Gastrocnemius medialis (tissue), 4 donors: ENCODE measurements around the gene ACY1. TPM values are rescaled to one million over a fixed set of nuclear protein-coding genes. Genes with fewer than 3 reads are reported as not detected.

Source experiments
- ATAC-seq, 2 donors: fragments of 150-250 bp; one replicate each; pipeline ENCODE4 v1.9.1; 2016
- DNase-seq, 2 donors: peaks; one replicate each; pipeline ENCODE4 v3.0.0-alpha.2; 2019
- H3K27ac ChIP-seq, 4 donors: fragments of 200-600 bp; sonication (generic); 1 replicate in 1 of 4; 2 replicates in 3 of 4; pipeline ENCODE4 v1.5.1; 2016 to 2018; ENCODE audit warnings: mild to moderate bottlenecking in 2 of 4, moderate library complexity in 1 of 4
- H3K27me3 ChIP-seq, 3 donors: fragments of 200-600 bp; sonication (generic) in 2 of 3; 1 replicate in 1 of 3; 2 replicates in 2 of 3; pipeline versions ENCODE4 v1.5.1 to v1.6.0; 2016 to 2019; ENCODE audit warnings: mild to moderate bottlenecking in 1 of 3, moderate library complexity in 1 of 3
- H3K36me3 ChIP-seq, 2 donors: fragments of 200-600 bp; sonication (generic) in 1 of 2; one replicate each; pipeline ENCODE4 v1.5.1; 2017 to 2018
- H3K4me1 ChIP-seq, 2 donors: fragments of 200-600 bp; sonication (generic) in 1 of 2; one replicate each; pipeline ENCODE4 v1.5.1; 2016 to 2017; ENCODE audit warnings: mild to moderate bottlenecking in 2 of 2
- H3K4me3 ChIP-seq, 4 donors: fragments of 200-600 bp; sonication (generic) in 3 of 4; 1 replicate in 1 of 4; 2 replicates in 3 of 4; pipeline ENCODE4 v1.5.1; 2016 to 2019; ENCODE audit warnings: mild to moderate bottlenecking in 2 of 4
- H3K9me3 ChIP-seq, 3 donors: fragments of 200-600 bp; sonication (generic) in 2 of 3; 1 replicate in 1 of 3; 2 replicates in 2 of 3; pipeline ENCODE4 v1.5.1; 2016 to 2019
- POLR2A ChIP-seq, 2 donors: fragments of 450-650 bp; IDR thresholded peaks; one replicate each; pipeline ENCODE4 v1.6.1; 2017; ENCODE audit warnings: antibody characterized with exemption in 2 of 2, mild to moderate bottlenecking in 2 of 2, moderate library complexity in 2 of 2
- in situ Hi-C, 4 donors: fragments of 200-750 bp; cut with MboI; loops; one replicate each; pipeline versions ENCODE4 v1.15.0 to v1.8.0; 2017; ENCODE audit warnings: low sequenced_read_pairs in 4 of 4
- intact Hi-C: fragments of 100-400 bp; cut with DNase I; formaldehyde crosslinking; loops from one replicate; pipeline ENCODE4 v1.15.1; 2023; ENCODE audit warnings: low total_unique reads
- total RNA-seq, 4 donors: library from RNA; depleted of rRNA; stranded (reverse); fragments of >200 nt; gene quantifications; one replicate each; pipeline versions ENCODE4 v1.1.0 to v1.2.3, GENCODE V29; 2016
- TF ChIP-seq, protein P1 (sequence below), 5 experiments: fragments of 450-650 bp in 3 of 5; fragments of 200-600 bp in 2 of 5; sonication (generic) in 2 of 5; IDR thresholded peaks in 4 of 5; conservative IDR thresholded peaks in 1 of 5; 1 replicate in 4 of 5; 2 replicates in 1 of 5; pipeline ENCODE4 v1.5.1; 2016 to 2019; ENCODE audit warnings: antibody characterized with exemption in 5 of 5, mild to moderate bottlenecking in 3 of 5, moderate library complexity in 3 of 5

The ACY1 gene
- total RNA-seq, 4 donors from 2014 or later = 33.5 to 79.3 (median 43.2) TPM

DNA sequence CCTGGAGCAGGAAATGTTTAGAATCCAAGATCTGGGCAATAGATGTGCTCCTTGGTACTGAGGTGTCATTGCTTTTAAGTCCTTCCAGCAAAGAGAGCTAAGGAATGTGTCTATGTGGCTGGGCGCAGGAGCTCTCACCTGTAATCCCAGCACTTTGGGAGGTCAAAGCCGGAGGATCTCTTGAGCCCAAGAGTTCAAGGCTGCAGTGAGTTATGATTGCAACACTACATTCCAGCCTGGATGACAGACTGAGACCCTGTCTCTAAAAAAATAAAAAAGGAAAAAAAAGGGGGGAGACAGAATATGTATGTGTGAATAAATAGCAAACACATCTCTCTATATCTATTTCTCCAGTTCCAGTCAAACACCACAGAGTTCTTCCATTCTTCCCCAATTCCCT is 32.4 kb upstream of the ACY1 start:
- TF ChIP-seq, protein P1, sequence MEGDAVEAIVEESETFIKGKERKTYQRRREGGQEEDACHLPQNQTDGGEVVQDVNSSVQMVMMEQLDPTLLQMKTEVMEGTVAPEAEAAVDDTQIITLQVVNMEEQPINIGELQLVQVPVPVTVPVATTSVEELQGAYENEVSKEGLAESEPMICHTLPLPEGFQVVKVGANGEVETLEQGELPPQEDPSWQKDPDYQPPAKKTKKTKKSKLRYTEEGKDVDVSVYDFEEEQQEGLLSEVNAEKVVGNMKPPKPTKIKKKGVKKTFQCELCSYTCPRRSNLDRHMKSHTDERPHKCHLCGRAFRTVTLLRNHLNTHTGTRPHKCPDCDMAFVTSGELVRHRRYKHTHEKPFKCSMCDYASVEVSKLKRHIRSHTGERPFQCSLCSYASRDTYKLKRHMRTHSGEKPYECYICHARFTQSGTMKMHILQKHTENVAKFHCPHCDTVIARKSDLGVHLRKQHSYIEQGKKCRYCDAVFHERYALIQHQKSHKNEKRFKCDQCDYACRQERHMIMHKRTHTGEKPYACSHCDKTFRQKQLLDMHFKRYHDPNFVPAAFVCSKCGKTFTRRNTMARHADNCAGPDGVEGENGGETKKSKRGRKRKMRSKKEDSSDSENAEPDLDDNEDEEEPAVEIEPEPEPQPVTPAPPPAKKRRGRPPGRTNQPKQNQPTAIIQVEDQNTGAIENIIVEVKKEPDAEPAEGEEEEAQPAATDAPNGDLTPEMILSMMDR (IDR thresholded peaks at IDR 0.05 in 4 of 5, conservative IDR thresholded peaks at IDR 0.05 in 1 of 5) = no peak
- TF ChIP-seq POLR2A (IDR thresholded peaks at IDR 0.05) = no peak
- intact Hi-C loops = no loop called here
- DNase-seq (no peak), ATAC-seq (no peak)
- peaks cover 9 to 10% of the 10 kb centered on the region in 2 donors for H3K4me1 ChIP-seq
- H3K27ac ChIP-seq = no peak overlapping the region
- H3K36me3 ChIP-seq = peaks cover 0 to 17% of the 10 kb centered on the region in 2 donors
- H3K27me3 ChIP-seq = no peaks in the 10 kb centered on the region
- H3K4me3 ChIP-seq = no peak overlapping the region
- in situ Hi-C loops = no loop called here
- no peaks in the 10 kb centered on the region for H3K9me3 ChIP-seq

DNA sequence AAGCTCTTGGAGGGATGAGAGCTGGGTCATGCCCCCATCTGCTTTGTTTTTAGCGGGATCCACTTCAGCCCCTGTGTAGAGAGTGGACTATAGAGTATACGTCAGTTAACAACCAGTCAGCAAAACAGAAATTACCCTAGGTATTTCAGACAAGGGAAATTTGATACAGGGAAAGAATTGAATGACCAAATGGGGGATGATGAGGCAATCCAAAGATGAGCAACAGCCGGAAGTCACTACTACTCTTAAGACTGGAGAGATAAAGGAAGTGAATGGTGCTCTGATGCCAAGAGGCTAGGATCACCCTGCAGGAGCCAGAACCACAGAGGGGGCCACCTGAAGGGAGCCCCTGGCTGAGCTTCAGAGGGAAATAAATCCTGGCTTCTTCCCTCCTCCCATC is 29.9 kb upstream of the ACY1 start:
- DNase-seq = no peak
- in situ Hi-C loops = no loop called here
- H3K36me3 ChIP-seq = peaks cover 0 to 16% of the 10 kb centered on the region in 2 donors
- H3K27ac ChIP-seq = no peak overlapping the region
- no peaks in the 10 kb centered on the region for H3K27me3 ChIP-seq
- intact Hi-C loops = no loop called here
- no peaks in the 10 kb centered on the region for H3K9me3 ChIP-seq
- no peak for ATAC-seq
- no peak overlapping the region for H3K4me3 ChIP-seq
- TF ChIP-seq, protein P1 (IDR thresholded peaks at IDR 0.05 in 4 of 5, conservative IDR thresholded peaks at IDR 0.05 in 1 of 5) = no peak
- no peak for TF ChIP-seq POLR2A (IDR thresholded peaks at IDR 0.05)
- H3K4me1 ChIP-seq = peaks cover 10 to 18% of the 10 kb centered on the region in 2 donors

GRCh38 chr3:51954105-51954504 is 29.2 kb upstream of the ACY1 start:
- peaks cover 0 to 18% of the 10 kb centered on the region in 2 donors for H3K36me3 ChIP-seq
- intact Hi-C loops = no loop called here
- TF ChIP-seq POLR2A (IDR thresholded peaks at IDR 0.05) = no peak
- TF ChIP-seq, protein P1 (IDR thresholded peaks at IDR 0.05 in 4 of 5, conservative IDR thresholded peaks at IDR 0.05 in 1 of 5) = no peak

DNA sequence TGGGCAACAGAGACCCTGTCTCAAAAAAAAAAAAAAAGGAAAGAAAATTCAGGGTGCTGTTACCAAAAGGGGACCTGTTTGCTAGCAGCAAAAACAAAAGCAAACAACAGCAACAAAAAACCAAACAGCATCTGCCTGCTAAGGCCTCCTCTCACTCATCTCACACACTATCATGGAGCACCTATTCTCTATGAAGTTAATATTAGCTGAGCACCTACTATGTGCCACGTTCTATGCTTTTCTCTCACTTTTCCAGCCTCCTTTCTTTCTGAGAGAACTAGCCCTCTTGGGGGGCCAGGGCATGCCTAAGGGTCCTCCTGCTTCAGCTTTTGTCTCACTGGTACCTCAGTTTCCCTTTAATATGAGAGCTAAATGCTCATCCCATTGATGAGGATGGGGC is 28.6 kb upstream of the ACY1 start:
- H3K4me1 ChIP-seq = peaks cover 10 to 18% of the 10 kb centered on the region in 2 donors

More at GRCh38 chr3:51954105-51954504, 29.2 kb upstream of the ACY1 start:
- Histone ChIP-seq H3K9me3 (no peaks in the 10 kb centered on the region), H3K27me3 (no peaks in the 10 kb centered on the region), H3K4me1 (peaks cover 10 to 18% of the 10 kb centered on the region in 2 donors), H3K27ac (no peak overlapping the region), H3K4me3 (no peak overlapping the region)
- ATAC-seq (no peak), DNase-seq (no peak)
- in situ Hi-C loops = no loop called here

More for the DNA sequence above, 28.6 kb upstream of the ACY1 start:
- peaks cover 0 to 21% of the 10 kb centered on the region in 2 donors for H3K36me3 ChIP-seq
- intact Hi-C loops = no loop called here
- in situ Hi-C loops = no loop called here
- no peak overlapping the region for H3K4me3 ChIP-seq
- H3K27me3 ChIP-seq = no peaks in the 10 kb centered on the region
- H3K27ac ChIP-seq = no peak overlapping the region
- ATAC-seq (no peak), DNase-seq (no peak)
- TF ChIP-seq, protein P1 (IDR thresholded peaks at IDR 0.05 in 4 of 5, conservative IDR thresholded peaks at IDR 0.05 in 1 of 5) = no peak
- no peak for TF ChIP-seq POLR2A (IDR thresholded peaks at IDR 0.05)
- H3K9me3 ChIP-seq = no peaks in the 10 kb centered on the region
